ENCODE data around the gene PP2D1.

DNA sequence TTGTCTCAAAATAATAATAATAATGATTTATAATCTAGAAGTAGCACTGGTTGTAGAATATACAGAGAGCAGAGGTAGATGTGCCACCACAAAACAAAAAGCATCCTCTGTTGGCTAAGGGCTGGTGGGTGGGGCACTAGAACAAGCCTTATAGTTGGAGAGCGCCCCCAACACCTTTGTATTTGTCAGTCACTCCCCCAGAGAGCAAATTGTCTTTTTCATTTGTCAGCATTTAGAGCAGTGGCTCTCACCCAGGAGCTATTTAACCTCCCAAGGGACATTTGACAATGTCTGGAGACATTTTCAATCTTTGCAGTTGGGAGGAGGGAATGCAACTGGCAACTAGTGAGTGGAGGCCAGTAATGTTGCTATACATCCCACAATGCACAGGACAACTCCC lies 34.5 kb upstream of the PP2D1 start:
- TF ChIP-seq ZNF274 (IDR thresholded peaks at IDR 0.05; ENCODE audit: low read depth, low read length) (no peak), SUZ12 (IDR thresholded peaks at IDR 0.05; ENCODE audit: extremely low read depth, insufficient read depth, insufficient read length) (no peak), YY1 (IDR thresholded peaks at IDR 0.05; ENCODE audit: insufficient read depth, insufficient read length) (no peak)

Measured in NT2/D1 (cell line).